ENCODE results near the gene TGFA. TPM values are rescaled to one million over a fixed set of nuclear protein-coding genes. Genes with fewer than 3 reads are reported as not detected.
A peak's percentile ranks its signal among the peaks of the same experiment; 100 is the strongest.

Gene TGFA
- total RNA-seq, 5 donors from 2014 or later (not counting 1 experiment from before 2014, with no cell fraction given) = 1.2 to 8.3 (median 4.5) TPM

GRCh38 chr2:70549962-70550361, 3.7 kb downstream of the TGFA start:
- Histone ChIP-seq H3K4me3 (ENCODE audit: control insufficient read depth in 1 of 2, extremely low read depth in 1 of 2, low read length in 1 of 2) (no peak overlapping the region), H3K4me1 (ENCODE audit: control insufficient read depth in 1 of 2, extremely low read depth in 1 of 2, insufficient read depth in 2 of 2, low read length in 2 of 2) (peaks cover 11 to 22% of the 10 kb centered on the region in 2 experiments), H3K27me3 (replicated peaks in 1 of 2; ENCODE audit: control insufficient read depth in 2 of 2, extremely low read depth in 1 of 2, insufficient read depth in 2 of 2, low read length in 1 of 2) (peaks cover 0 to 13% of the 10 kb centered on the region in 2 experiments), H3K27ac (ENCODE audit: low read length) (no peak overlapping the region), H3K36me3 (ENCODE audit: control insufficient read depth in 2 of 2, extremely low read depth in 1 of 2, insufficient read depth in 1 of 2, low read length in 1 of 2) (no peaks in the 10 kb centered on the region), H3K9me3 (no peaks in the 10 kb centered on the region)
- Mint-ChIP-seq H3K9me3 (no peaks in the 10 kb centered on the region), H3K36me3 (no peaks in the 10 kb centered on the region), H3K27ac (peak overlapping the region in 1 of 2 donors; percentile 37), H3K4me1 (peaks cover 25 to 33% (median 28%) of the 10 kb centered on the region in 3 donors), H3K27me3 (peaks cover 0 to 2% of the 10 kb centered on the region in 2 donors), H3K4me3 (no peak overlapping the region)
- ChIA-PET CTCF (interaction anchor here in 1 of 2 donors (0.5 kb wide), 1 partner anchor 222 kb away, joined by 3 read pairs; no protein-coding TSS in a partner anchor), POLR2A (no interaction called here)
- DNase-seq (no peak), ATAC-seq (replicated peaks in 1 of 4) (no peak)
- WGBS (ENCODE audit: insufficient coverage) = 79% methylated on average over 5 of the region's 7 CpGs

- Mint-ChIP-seq H3K4me1 (peaks cover 20 to 25% (median 21%) of the 10 kb centered on the region in 3 donors), H3K4me3 (no peak overlapping the region), H3K9me3 (no peaks in the 10 kb centered on the region), H3K27ac (no peak overlapping the region), H3K27me3 (peaks cover 2 to 3% of the 10 kb centered on the region in 2 donors), H3K36me3 (no peaks in the 10 kb centered on the region)
- H3K4me1 ChIP-seq (ENCODE audit: control insufficient read depth in 1 of 2, extremely low read depth in 1 of 2, insufficient read depth in 2 of 2, low read length in 2 of 2) = peaks cover 3 to 14% of the 10 kb centered on the region in 2 experiments
- no peaks in the 10 kb centered on the region for H3K36me3 ChIP-seq (ENCODE audit: control insufficient read depth in 2 of 2, extremely low read depth in 1 of 2, insufficient read depth in 1 of 2, low read length in 1 of 2)
- no peak overlapping the region for H3K4me3 ChIP-seq (ENCODE audit: control insufficient read depth in 1 of 2, extremely low read depth in 1 of 2, low read length in 1 of 2)
- ChIA-PET CTCF (interaction anchor here in 1 of 2 donors (0.6 kb wide), 1 partner anchor 210 kb away, joined by 4 read pairs; no protein-coding TSS in a partner anchor), POLR2A (no interaction called here)
- no peak for DNase-seq
- WGBS (ENCODE audit: insufficient coverage) = 96% methylated on average over 9 of the region's 12 CpGs
- no peak for ATAC-seq (replicated peaks in 1 of 4)
- H3K27ac ChIP-seq (ENCODE audit: low read length) = no peak overlapping the region
- peaks cover 0 to 6% of the 10 kb centered on the region in 2 experiments for H3K27me3 ChIP-seq (replicated peaks in 1 of 2; ENCODE audit: control insufficient read depth in 2 of 2, extremely low read depth in 1 of 2, insufficient read depth in 2 of 2, low read length in 1 of 2)
- no peaks in the 10 kb centered on the region for H3K9me3 ChIP-seq
These were observed 4.4 kb downstream of the TGFA start for GRCh38 chr2:70549064-70549710.

- H3K27ac Mint-ChIP-seq = no peak overlapping the region
- no peaks in the 10 kb centered on the region for H3K36me3 Mint-ChIP-seq
- 93% methylated on average over 3 of the region's 6 CpGs for WGBS (ENCODE audit: insufficient coverage)
- CTCF ChIA-PET = no interaction called here
- peaks cover 2 to 3% of the 10 kb centered on the region in 2 donors for H3K27me3 Mint-ChIP-seq
- peaks cover 16 to 22% (median 21%) of the 10 kb centered on the region in 3 donors for H3K4me1 Mint-ChIP-seq
- Histone ChIP-seq H3K4me1 (ENCODE audit: control insufficient read depth in 1 of 2, extremely low read depth in 1 of 2, insufficient read depth in 2 of 2, low read length in 2 of 2) (peaks cover 3 to 10% of the 10 kb centered on the region in 2 experiments), H3K36me3 (ENCODE audit: control insufficient read depth in 2 of 2, extremely low read depth in 1 of 2, insufficient read depth in 1 of 2, low read length in 1 of 2) (no peaks in the 10 kb centered on the region), H3K9me3 (no peaks in the 10 kb centered on the region), H3K27ac (ENCODE audit: low read length) (no peak overlapping the region), H3K4me3 (ENCODE audit: control insufficient read depth in 1 of 2, extremely low read depth in 1 of 2, low read length in 1 of 2) (no peak overlapping the region), H3K27me3 (replicated peaks in 1 of 2; ENCODE audit: control insufficient read depth in 2 of 2, extremely low read depth in 1 of 2, insufficient read depth in 2 of 2, low read length in 1 of 2) (peaks cover 0 to 3% of the 10 kb centered on the region in 2 experiments)
- no peak overlapping the region for H3K4me3 Mint-ChIP-seq
- POLR2A ChIA-PET = no interaction called here
- DNase-seq (no peak), ATAC-seq (replicated peaks in 1 of 4) (no peak)
- H3K9me3 Mint-ChIP-seq = no peaks in the 10 kb centered on the region
These were observed 5.4 kb downstream of the TGFA start for GRCh38 chr2:70548233-70548632.

- Histone ChIP-seq H3K36me3 (ENCODE audit: control insufficient read depth in 2 of 2, extremely low read depth in 1 of 2, insufficient read depth in 1 of 2, low read length in 1 of 2) (no peaks in the 10 kb centered on the region), H3K4me3 (ENCODE audit: control insufficient read depth in 1 of 2, extremely low read depth in 1 of 2, low read length in 1 of 2) (no peak overlapping the region)
These were observed 6.7 kb downstream of the TGFA start for GRCh38 chr2:70546885-70547284.

GRCh38 chr2:70546376-70546775, 7.2 kb downstream of the TGFA start:
- WGBS (ENCODE audit: insufficient coverage) = no CpG with 5 or more reads among the region's 2 CpGs
- Mint-ChIP-seq H3K4me3 (no peak overlapping the region), H3K9me3 (no peaks in the 10 kb centered on the region), H3K4me1 (peaks cover 0 to 6% (median 4%) of the 10 kb centered on the region in 3 donors), H3K27ac (no peak overlapping the region), H3K36me3 (no peaks in the 10 kb centered on the region), H3K27me3 (peaks cover 0 to 3% of the 10 kb centered on the region in 2 donors)
- Histone ChIP-seq H3K4me1 (ENCODE audit: control insufficient read depth in 1 of 2, extremely low read depth in 1 of 2, insufficient read depth in 2 of 2, low read length in 2 of 2) (peaks cover 0 to 2% of the 10 kb centered on the region in 2 experiments), H3K27ac (ENCODE audit: low read length) (no peak overlapping the region), H3K9me3 (no peaks in the 10 kb centered on the region), H3K36me3 (ENCODE audit: control insufficient read depth in 2 of 2, extremely low read depth in 1 of 2, insufficient read depth in 1 of 2, low read length in 1 of 2) (no peaks in the 10 kb centered on the region), H3K4me3 (ENCODE audit: control insufficient read depth in 1 of 2, extremely low read depth in 1 of 2, low read length in 1 of 2) (no peak overlapping the region), H3K27me3 (replicated peaks in 1 of 2; ENCODE audit: control insufficient read depth in 2 of 2, extremely low read depth in 1 of 2, insufficient read depth in 2 of 2, low read length in 1 of 2) (no peaks in the 10 kb centered on the region)
- ChIA-PET CTCF (no interaction called here), POLR2A (no interaction called here)
- no peak for DNase-seq
- no peak for ATAC-seq (replicated peaks in 1 of 4)

More at GRCh38 chr2:70546885-70547284, 6.7 kb downstream of the TGFA start:
- Mint-ChIP-seq H3K27me3 (peaks cover 0 to 3% of the 10 kb centered on the region in 2 donors), H3K4me3 (no peak overlapping the region), H3K9me3 (no peaks in the 10 kb centered on the region), H3K27ac (no peak overlapping the region), H3K4me1 (peaks cover 3 to 9% (median 8%) of the 10 kb centered on the region in 3 donors), H3K36me3 (no peaks in the 10 kb centered on the region)
- Histone ChIP-seq H3K9me3 (no peaks in the 10 kb centered on the region), H3K27ac (ENCODE audit: low read length) (no peak overlapping the region), H3K27me3 (replicated peaks in 1 of 2; ENCODE audit: control insufficient read depth in 2 of 2, extremely low read depth in 1 of 2, insufficient read depth in 2 of 2, low read length in 1 of 2) (no peaks in the 10 kb centered on the region), H3K4me1 (ENCODE audit: control insufficient read depth in 1 of 2, extremely low read depth in 1 of 2, insufficient read depth in 2 of 2, low read length in 2 of 2) (peaks cover 0 to 2% of the 10 kb centered on the region in 2 experiments)
- ChIA-PET CTCF (no interaction called here), POLR2A (no interaction called here)
- WGBS (ENCODE audit: insufficient coverage) = no CpG with 5 or more reads among the region's 3 CpGs
- no peak for ATAC-seq (replicated peaks in 1 of 4)
- DNase-seq = no peak

- peaks cover 0 to under 1% (median under 1%) of the 10 kb centered on the region in 3 donors for H3K9me3 Mint-ChIP-seq
- Histone ChIP-seq H3K27ac (ENCODE audit: low read length) (no peak overlapping the region), H3K9me3 (no peaks in the 10 kb centered on the region), H3K36me3 (ENCODE audit: control insufficient read depth in 2 of 2, extremely low read depth in 1 of 2, insufficient read depth in 1 of 2, low read length in 1 of 2) (no peaks in the 10 kb centered on the region), H3K27me3 (replicated peaks in 1 of 2; ENCODE audit: control insufficient read depth in 2 of 2, extremely low read depth in 1 of 2, insufficient read depth in 2 of 2, low read length in 1 of 2) (no peaks in the 10 kb centered on the region), H3K4me3 (ENCODE audit: control insufficient read depth in 1 of 2, extremely low read depth in 1 of 2, low read length in 1 of 2) (no peak overlapping the region), H3K4me1 (ENCODE audit: control insufficient read depth in 1 of 2, extremely low read depth in 1 of 2, insufficient read depth in 2 of 2, low read length in 2 of 2) (no peaks in the 10 kb centered on the region)
- 82% methylated on average over 5 of the region's 8 CpGs for WGBS (ENCODE audit: insufficient coverage)
- peaks cover 0 to 3% of the 10 kb centered on the region in 2 donors for H3K27me3 Mint-ChIP-seq
- H3K4me1 Mint-ChIP-seq = peaks cover 0 to 4% (median 0%) of the 10 kb centered on the region in 3 donors
- H3K4me3 Mint-ChIP-seq = no peak overlapping the region
- H3K36me3 Mint-ChIP-seq = peaks cover 2% of the 10 kb centered on the region
- ChIA-PET POLR2A (no interaction called here), CTCF (no interaction called here)
- no peak for ATAC-seq (replicated peaks in 1 of 4)
- H3K27ac Mint-ChIP-seq = no peak overlapping the region
- DNase-seq = no peak
These were observed 12.1 kb downstream of the TGFA start for GRCh38 chr2:70541481-70542020.

Data from T-cell (primary cell).